H7 (cell line): ENCODE measurements around the gene NTPCR. TPM values are rescaled to one million over a fixed set of nuclear protein-coding genes. Genes with fewer than 3 reads are reported as not detected.
"Not testable (repeated sequence)": the region's sequence is repeated elsewhere in the genome, so short reads cannot be mapped to it uniquely, and the experiment has no call there.

Experiments used
- DNase-seq: peaks from one replicate; pipeline ENCODE4 v3.0.0; 2012
- H3K27me3 ChIP-seq: 2 replicates; pipeline ENCODE4 v1.6.0; 2011; ENCODE audit warnings: mild to moderate bottlenecking, low read length; ENCODE audit not compliant: control insufficient read depth, insufficient read depth
- H3K36me3 ChIP-seq: replicated peaks from 2 replicates; pipeline ENCODE4 v1.5.1; 2011; ENCODE audit warnings: low read length; ENCODE audit not compliant: control insufficient read depth, insufficient read depth
- H3K4me3 ChIP-seq: 2 replicates; pipeline ENCODE4 v1.5.1; 2011; ENCODE audit warnings: low read depth, mild to moderate bottlenecking, control low read depth, low read length, moderate library complexity; ENCODE audit not compliant: insufficient read depth
- total RNA-seq: library from RNA; depleted of rRNA; stranded (reverse); fragments of >200 nt; shearing (Covaris generic); gene quantifications from 2 replicates; pipeline ENCODE4 v1.2.3, GENCODE V29; 2014; rRNA removed

NTPCR gene, protein sequence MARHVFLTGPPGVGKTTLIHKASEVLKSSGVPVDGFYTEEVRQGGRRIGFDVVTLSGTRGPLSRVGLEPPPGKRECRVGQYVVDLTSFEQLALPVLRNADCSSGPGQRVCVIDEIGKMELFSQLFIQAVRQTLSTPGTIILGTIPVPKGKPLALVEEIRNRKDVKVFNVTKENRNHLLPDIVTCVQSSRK
- total RNA-seq = 61.5 and 82.5 TPM in 2 replicates

DNA sequence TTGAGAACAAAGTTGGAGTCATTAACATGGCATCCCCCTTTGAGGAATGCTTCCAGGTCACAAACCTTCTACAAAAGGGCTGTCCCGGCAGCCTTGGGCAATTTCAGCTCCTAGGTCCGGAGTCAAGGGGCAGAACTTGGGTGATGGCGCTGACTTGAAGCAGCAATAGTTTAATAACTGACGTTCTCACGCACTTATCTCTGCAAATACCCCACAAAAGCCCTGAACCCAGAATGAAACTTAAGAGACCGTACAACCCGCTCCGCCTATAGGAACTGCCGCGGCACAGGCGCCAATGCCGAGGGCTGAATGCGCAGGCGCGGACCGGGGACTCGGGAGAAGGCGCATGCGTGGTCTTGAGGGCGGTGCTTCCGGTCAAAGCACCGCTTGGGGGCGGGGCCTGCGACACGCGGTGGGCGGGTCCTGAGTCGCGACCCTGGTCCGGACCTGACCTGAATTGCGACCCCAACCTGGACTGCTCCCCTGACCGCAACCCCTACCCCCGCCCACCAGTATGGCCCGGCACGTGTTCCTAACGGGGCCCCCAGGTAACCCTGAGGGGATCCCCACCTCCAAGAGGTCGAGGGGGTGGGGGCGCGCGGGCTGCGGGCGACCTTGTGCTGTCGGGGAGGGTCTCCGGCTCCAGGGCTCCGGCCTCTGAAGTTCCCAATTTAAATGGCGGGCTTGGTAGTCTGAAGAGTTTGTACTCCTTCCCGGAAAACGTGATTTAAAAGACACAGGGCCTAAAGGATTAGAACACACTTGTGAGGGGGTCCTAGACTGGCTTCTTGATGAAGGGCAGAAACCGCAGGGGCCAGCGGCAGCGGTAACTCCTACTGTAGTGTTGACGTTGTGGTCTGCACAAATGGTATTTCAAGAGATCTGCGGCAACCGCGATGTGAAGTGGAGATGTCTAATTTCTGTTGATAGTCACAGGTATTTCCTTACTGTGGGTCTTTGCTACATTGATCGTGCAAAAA lies at the start of gene NTPCR:
NTPCR (plus strand) TSS at position 415 of the 980 bp plus-strand sequence; CDS start at position 515, 100 bp downstream.
- peak; percentile 98 for DNase-seq
- no peaks in the 10 kb centered on the region for H3K36me3 ChIP-seq
- no peaks in the 10 kb centered on the region for H3K27me3 ChIP-seq
- peak within 1 kb of the TSS; percentile 63 for H3K4me3 ChIP-seq

DNA sequence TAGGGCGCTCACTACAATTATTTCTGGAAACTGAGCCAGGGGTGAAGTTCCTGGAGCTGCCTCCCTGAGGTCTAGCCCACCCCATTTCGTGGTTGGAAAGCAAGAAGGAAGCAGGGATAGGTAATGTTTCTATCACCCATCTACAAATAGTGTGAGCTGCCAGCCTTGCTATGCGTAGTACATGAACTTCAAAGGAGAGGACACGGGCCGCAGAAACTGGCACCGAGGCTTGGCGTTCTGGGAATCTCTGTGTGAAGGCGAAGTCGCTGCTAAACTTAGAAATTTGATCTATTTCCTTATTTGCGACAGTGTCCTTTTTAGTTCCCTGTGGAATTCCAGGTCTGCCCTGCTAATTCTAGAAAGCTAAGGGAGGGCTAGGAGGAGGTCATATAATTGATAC lies 49.6 kb upstream of the NTPCR start:
- Histone ChIP-seq H3K36me3 (no peaks in the 10 kb centered on the region), H3K4me3 (no peak overlapping the region), H3K27me3 (no peaks in the 10 kb centered on the region; the same call in 1 of the 2 replicates)
- no peak for DNase-seq

DNA sequence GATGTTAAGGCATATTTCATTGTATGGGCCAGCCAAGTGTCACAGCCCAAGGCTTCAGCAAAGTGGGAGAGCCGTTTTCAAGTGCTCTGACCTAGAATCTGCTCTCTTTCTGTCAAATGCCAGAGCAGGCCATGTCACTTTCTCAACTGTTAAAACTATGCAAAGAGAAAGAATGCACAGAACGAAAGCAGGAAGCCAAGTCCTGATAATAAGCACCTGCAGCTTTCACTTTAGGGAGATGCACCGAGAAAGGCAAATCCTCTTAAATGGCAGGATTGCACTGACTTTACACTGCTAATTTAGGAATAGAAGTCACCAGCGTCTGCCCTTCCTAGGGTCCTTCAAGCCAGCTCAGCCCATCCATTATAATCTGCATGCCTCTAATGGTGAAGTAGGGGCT lies 49.2 kb upstream of the NTPCR start:
- H3K4me3 ChIP-seq = no peak overlapping the region
- no peaks in the 10 kb centered on the region for H3K36me3 ChIP-seq
- no peak for DNase-seq
- H3K27me3 ChIP-seq = no peaks in the 10 kb centered on the region; the same call in 1 of the 2 replicates

DNA sequence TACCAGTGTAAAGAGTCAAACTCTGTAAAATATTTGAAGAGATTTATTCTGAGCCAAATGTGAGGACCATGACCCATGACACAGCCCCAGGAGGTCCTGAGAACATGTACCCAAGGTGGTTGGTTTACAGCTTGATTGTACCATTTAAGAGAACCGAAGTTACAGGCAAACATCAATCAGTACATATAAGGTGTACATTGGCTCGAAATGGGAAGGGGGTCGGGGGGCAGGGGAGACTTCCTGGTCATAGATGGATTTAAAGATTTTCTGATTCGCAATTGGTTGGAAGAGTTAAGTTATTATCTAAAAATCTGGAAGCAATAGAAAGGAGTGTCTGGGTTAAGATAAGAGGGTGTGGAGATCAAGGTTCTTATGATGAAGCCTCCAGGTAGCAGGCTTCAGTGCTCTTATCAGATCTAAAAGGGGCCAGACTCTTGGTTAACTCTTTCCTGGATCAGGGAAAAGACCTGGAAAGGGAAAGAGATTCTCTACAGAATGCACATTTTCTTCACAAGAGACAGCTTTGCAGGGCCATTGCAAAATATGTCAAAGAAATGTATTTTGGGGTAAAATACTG lies 47.5 kb upstream of the NTPCR start:
- DNase-seq = no peak
- Histone ChIP-seq H3K4me3 (no peak overlapping the region), H3K36me3 (no peaks in the 10 kb centered on the region), H3K27me3 (no peaks in the 10 kb centered on the region; the same call in 1 of the 2 replicates)

DNA sequence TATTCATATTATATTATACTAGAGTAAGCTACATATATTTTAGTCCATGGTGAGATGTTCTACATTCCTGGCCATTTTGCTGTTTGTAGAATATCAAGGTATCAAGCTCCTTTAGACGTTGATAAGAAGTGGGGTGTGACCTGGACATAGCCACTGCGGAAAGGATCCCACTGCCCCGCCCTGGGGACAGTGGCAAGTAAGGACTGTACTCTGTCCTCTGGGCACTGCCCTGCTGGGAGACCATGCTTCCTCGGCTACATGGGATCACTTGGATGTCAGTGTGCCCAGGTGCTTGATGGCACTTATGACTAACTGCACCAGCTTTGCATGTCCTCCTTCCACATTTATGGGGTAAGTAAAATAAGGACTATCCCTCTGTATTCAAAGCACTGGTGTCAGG lies 46.3 kb upstream of the NTPCR start:
- Histone ChIP-seq H3K27me3 (no peaks in the 10 kb centered on the region; the same call in 1 of the 2 replicates), H3K36me3 (no peaks in the 10 kb centered on the region), H3K4me3 (no peak overlapping the region)
- no peak for DNase-seq

DNA sequence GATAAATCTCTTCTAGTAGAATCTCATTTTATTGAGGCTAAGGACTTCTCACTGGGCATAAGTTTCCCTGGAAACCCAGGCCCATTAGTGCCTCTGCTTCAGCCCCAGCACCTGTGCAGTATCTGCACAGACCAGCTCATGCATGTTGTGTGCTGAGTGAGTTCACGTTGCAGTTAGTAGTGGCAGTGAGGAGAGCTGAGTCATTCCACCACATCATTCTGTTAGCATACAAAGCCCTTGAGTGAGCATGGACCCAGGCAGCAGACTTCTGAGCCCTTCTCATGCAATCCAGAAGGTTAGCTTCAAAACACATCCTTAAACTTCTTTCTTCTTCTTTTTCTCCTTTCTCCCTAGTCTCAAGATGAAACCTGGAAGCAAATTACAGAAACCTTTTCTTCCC lies 45.8 kb upstream of the NTPCR start:
- H3K4me3 ChIP-seq = no peak overlapping the region
- no peaks in the 10 kb centered on the region for H3K36me3 ChIP-seq
- H3K27me3 ChIP-seq = no peaks in the 10 kb centered on the region; the same call in 1 of the 2 replicates
- no peak for DNase-seq

DNA sequence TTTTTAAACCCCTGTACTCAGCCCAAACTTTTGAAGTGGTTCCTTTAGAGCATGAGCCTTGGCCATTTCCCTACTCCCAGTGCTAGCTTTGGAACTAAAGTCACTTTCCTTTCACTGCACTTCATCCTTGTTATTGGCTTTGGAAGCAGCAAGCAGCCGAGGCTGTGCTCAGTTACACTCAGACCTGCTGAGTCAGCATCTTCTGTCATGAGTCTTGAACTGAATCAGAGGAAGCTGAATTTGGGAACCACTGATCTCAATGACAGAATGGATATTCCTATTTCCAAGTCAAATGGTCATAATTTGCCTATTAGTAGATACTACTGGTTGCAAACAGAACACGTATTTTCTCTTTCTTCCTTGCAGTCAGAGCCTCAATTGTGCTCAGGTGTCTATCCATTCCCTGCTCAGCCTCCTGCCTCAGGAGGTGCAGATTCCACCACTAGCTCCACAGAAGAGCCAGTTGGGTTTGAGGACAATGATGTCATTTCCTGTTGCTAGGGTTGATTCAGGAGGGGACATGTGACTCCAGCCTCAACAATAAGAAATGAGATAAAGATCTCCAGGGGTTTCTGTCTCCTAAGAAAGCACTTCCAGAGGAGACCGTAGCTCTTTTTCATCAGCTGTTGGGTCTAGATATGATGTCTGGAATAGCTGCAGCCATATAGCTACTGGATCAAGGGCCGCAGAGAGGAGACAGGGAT lies 44.9 kb upstream of the NTPCR start:
- DNase-seq = no peak
- no peaks in the 10 kb centered on the region for H3K36me3 ChIP-seq
- no peak overlapping the region for H3K4me3 ChIP-seq
- H3K27me3 ChIP-seq = no peaks in the 10 kb centered on the region; the same call in 1 of the 2 replicates

DNA sequence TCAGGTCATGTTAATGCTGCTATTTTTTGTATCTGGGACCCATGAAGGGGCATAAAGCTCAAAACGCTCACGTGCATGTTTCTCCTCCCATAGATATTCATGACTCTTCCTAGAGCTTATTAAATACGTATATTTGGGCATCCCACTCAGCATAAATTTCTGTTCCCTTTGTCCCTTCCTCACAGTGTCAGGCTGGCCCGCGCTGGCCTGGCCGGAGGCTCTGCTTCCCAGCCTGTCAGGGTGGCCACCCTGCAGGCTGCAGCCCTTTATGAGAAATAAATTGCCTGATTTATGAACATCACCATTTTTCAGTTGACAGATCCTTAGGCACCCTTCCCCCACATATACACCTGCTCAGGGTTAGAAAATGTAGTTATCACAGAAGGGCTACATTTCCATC lies 44.0 kb upstream of the NTPCR start:
- H3K4me3 ChIP-seq = no peak overlapping the region
- no peak for DNase-seq
- H3K27me3 ChIP-seq = no peaks in the 10 kb centered on the region; the same call in 1 of the 2 replicates
- H3K36me3 ChIP-seq = no peaks in the 10 kb centered on the region

DNA sequence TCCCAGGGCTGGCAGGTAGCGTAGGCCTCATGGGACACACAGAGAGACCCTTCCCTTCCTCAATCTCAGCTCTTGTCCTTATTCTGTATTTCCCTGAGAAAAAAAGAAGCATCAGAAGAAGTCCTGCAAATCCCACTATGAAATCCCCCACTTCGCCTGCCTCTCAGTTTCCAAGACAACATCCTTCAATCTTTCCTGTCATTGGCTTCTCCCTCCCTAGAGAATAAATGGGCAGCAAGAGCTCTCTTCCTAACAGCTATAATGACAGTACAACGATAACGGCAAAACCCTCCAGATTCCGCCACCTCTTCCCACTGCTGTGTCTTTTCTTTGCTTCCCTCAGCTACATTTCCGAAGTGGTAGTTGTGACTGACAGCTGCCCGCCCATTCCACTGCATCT lies 41.6 kb upstream of the NTPCR start:
- Histone ChIP-seq H3K4me3 (no peak overlapping the region), H3K36me3 (no peaks in the 10 kb centered on the region), H3K27me3 (no peaks in the 10 kb centered on the region; the same call in 1 of the 2 replicates)
- no peak for DNase-seq

DNA sequence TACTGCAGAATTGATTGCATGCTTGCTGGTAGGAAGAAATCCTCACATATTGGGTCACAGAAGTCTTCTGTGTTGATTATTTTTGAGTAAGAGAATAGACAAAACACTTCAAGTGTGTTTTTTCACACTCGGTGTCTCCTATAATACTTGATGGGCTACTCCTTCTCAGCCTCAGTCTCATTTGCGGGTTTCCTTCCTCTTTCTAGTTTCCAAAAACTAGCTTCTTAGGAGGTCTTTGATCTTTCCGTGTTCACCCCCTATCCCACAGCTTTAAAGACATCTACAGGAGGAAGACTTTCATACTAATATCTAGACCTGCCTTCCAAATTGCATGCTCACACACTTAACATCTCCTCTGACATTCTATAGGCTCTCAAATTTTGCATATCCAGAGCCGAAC lies 40.7 kb upstream of the NTPCR start:
- Histone ChIP-seq H3K36me3 (no peaks in the 10 kb centered on the region), H3K4me3 (no peak overlapping the region), H3K27me3 (no peaks in the 10 kb centered on the region; the same call in 1 of the 2 replicates)
- DNase-seq = no peak

DNA sequence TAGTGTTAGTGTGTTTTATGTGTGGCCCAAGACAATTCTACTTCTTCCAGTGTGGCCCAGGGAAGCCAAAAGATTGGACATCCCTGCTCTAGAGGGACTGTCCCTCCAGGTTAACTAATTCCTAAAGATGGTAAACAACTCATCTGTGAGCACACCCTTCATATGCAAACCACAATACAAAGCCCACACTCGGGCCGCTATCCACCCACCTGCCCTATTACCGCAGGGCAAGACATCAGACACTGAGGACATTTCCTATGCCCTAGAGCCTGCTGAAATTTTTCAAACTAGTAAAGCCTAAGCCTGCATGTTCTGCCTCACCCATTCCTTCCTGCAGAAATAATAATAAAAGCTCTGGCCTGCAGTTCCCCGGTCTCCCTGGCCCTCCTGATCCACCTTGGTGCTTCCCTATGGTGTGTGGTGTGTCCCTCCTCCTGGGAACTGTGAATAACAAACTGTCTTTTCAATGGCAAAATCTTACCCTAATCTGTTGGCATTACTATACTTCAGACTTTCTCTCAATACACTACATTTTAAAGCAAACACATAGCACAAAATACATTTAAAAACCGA lies 39.3 kb upstream of the NTPCR start:
- Histone ChIP-seq H3K4me3 (no peak overlapping the region), H3K27me3 (peaks cover 2% of the 10 kb centered on the region; the same call in 1 of the 2 replicates), H3K36me3 (no peaks in the 10 kb centered on the region)
- DNase-seq = peak; percentile 54

DNA sequence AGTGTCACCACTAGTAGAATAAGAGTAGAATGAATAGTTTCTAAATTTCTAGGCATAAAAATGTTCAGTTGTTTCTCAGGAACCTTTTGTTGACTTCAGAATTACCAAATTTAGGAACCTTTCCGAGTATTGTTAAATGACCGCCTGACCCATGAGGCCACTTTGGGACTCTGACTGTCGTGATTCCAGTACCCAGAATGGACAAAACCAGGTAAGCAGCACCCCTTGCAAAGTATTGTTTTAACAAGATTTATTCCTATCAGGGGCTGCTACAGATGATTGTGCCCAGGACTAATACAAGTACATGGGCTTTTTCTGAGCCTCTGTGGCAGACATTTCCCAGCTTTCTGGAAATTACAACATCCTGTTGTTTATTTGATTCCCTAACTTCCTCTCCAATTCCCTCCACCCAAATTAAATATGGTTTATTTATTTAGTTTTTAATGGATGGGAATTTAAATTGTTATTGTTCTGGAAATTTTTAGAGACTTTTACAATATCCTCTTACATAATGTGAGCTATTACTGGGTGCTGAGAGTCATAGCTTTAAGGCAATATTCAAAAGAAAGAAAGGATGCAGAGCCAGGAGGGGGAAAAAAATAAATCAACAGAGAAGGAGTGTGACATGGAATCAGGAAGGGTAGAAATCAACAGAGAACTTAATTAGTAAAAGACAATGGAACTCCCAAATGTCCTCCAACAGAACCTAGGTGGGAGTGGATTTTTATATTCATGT lies 37.4 kb upstream of the NTPCR start:
- no peak for DNase-seq
- no peaks in the 10 kb centered on the region for H3K36me3 ChIP-seq
- peaks cover 2% of the 10 kb centered on the region; the same call in 1 of the 2 replicates for H3K27me3 ChIP-seq
- no peak overlapping the region for H3K4me3 ChIP-seq

DNA sequence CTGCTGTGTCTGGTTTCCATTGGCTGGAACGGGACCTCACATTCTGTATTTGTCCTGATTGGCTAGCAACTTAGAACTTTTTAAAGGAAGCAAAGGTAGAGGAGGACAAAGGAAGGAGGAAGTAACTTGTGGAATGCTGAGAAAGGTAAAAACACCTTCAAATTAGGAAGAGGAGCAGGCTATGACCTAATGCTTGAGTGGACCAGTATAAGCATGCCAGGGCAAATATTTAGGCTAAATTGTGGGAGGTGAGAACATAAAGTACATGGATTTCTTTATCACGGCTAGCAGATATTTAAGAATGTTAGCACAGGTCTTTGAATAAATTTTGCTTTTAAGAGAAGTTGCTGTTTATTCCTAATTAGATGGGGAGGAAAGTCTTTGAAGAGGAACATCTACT lies 36.1 kb upstream of the NTPCR start:
- H3K27me3 ChIP-seq, H3K4me3 ChIP-seq, DNase-seq, H3K36me3 ChIP-seq: not testable (repeated sequence)
